Measurements from ENCODE around the gene CSF1R. TPM values are rescaled to one million over a fixed set of nuclear protein-coding genes. Genes with fewer than 3 reads are reported as not detected.
A peak's percentile ranks its signal among the peaks of the same experiment; 100 is the strongest.

Gene CSF1R
- 10 to 100 TPM; 12.3 to 58.0 (median 35.2) TPM for total RNA-seq

DNA sequence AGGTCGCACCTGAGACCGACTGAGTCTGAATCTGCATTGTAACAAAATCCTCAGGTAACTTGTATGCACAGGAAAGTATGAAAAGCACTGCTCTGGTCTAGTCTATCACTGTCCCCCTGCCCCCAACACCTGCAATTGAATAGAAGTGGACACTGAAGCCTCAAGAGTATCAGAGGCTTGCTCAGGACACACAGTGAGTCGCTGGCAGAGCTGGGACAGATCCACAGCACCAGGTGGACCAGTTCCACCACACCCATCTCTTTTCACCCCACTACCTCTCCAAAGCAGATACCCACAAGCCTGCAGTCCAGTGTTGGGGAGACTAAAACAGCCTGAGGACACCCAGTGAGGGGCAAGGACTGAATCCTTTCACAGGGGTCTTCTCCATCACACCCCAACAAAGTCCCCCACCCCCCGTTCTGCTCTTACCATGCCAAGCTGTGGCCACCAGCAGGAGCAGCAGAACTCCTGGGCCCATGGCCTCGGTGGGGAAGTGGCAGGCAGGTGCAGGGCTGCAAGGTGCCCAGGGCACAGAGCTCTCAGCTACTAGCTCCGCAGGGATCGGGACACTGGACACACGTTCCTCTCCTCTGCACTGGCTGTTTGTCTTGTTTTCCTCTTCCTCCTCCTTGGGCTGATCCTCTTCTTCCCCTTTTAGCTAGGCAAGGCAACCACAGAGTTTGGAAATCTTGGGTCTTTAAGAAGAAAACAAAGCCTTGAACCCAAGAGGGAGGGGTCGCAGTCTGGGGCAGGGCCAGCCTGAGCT, at the start of gene CSF1R:
TSS of gene CSF1R (minus strand) at position 605 of the 766 bp plus-strand sequence. CDS start at position 478, 127 bp downstream.
- H3K27me3 ChIP-seq: peaks cover 20% of the 10 kb centered on the region
- peak within 1 kb of the TSS in 1 of 2 donors; percentile 35 for H3K4me3 ChIP-seq
- no peaks in the 10 kb centered on the region for H3K36me3 ChIP-seq
- no peak for ATAC-seq
- peak within 1 kb of the TSS in 2 of 4 donors; percentile 31 to 39 for H3K27ac ChIP-seq
- TF ChIP-seq, protein P1, sequence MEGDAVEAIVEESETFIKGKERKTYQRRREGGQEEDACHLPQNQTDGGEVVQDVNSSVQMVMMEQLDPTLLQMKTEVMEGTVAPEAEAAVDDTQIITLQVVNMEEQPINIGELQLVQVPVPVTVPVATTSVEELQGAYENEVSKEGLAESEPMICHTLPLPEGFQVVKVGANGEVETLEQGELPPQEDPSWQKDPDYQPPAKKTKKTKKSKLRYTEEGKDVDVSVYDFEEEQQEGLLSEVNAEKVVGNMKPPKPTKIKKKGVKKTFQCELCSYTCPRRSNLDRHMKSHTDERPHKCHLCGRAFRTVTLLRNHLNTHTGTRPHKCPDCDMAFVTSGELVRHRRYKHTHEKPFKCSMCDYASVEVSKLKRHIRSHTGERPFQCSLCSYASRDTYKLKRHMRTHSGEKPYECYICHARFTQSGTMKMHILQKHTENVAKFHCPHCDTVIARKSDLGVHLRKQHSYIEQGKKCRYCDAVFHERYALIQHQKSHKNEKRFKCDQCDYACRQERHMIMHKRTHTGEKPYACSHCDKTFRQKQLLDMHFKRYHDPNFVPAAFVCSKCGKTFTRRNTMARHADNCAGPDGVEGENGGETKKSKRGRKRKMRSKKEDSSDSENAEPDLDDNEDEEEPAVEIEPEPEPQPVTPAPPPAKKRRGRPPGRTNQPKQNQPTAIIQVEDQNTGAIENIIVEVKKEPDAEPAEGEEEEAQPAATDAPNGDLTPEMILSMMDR (IDR thresholded peaks at IDR 0.05): no peak
- TF ChIP-seq POLR2AphosphoS5 (IDR thresholded peaks at IDR 0.05) (no peak), EP300 (IDR thresholded peaks at IDR 0.05) (no peak), POLR2A (IDR thresholded peaks at IDR 0.05) (peak; percentile 15 to 27)
- no peaks in the 10 kb centered on the region for H3K9me3 ChIP-seq
- WGBS, 2 donors (ENCODE audit: low coverage in 1 of 2): 60% methylated on average over 2 of the region's 9 CpGs; no CpG with 5 or more reads in 1 of the 2 donors
- no peaks in the 10 kb centered on the region for H3K4me1 ChIP-seq

DNA sequence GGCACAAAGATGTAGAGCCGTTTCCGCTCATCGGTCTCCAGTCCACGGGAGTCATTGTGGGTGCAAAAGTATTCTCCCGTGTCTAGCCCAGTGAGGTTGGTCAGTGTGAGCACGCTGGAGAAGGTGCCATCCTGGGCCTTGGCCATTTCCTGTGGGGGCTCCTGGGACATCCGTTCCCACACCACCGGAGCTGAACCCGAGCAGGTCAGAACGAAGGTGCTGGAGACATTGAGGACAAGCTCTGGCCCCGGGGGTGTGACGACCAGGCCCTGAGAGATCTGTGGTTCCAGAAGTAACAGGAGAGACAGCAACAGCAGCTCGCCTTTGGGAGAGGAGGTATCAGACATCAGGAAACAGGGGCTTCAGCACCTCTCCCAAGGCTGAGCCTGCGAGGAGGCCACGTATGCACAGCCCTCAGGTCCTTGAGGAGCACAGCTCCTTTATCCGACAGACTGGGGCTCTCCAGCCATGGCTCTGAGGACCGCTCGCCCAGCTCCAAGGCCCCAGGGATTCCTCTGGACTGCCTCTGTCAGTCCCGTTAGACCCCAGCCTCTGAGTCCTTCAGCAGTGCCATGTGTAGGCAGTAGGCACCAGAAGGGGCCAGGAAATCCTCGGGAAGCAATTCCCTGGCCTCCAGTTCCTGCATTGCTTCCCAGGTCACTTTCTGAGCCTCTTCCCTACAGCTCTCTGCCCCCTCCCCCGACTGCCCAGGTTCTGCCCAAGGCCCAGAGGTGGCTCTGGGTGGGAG, 49.4 kb upstream of the CSF1R start:
- no peak for TF ChIP-seq EP300 (IDR thresholded peaks at IDR 0.05)
- TF ChIP-seq, protein P1 (IDR thresholded peaks at IDR 0.05): no peak
- TF ChIP-seq POLR2A (IDR thresholded peaks at IDR 0.05): no peak
- TF ChIP-seq POLR2AphosphoS5 (IDR thresholded peaks at IDR 0.05): no peak
- Histone ChIP-seq H3K4me1 (peaks cover 23 to 100% (median 72%) of the 10 kb centered on the region in 3 donors), H3K27me3 (no peaks in the 10 kb centered on the region)

DNA sequence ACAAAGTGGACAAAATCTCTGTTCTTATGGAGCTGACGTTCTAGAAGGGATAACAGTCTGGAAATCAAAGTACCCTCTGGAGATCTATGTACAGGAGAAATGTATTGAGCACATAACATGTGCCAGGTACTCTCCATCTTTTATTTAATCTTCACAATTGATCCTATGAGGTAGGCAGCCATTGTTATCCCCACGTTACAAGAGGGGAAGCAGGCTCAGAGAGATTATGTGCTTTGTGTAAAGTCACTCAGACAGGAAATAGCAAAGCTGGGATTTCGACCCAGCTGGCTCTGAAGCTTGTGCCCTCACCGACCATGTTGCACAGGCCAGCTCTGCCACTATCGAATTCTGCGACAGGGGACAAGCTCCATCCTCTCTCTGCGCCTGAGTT, 47.8 kb upstream of the CSF1R start:
- no peak for ATAC-seq

More for the DNA sequence above, 49.4 kb upstream of the CSF1R start:
- no peak for ATAC-seq
- Histone ChIP-seq H3K9me3 (no peaks in the 10 kb centered on the region), H3K36me3 (peaks cover 0 to 50% of the 10 kb centered on the region in 2 donors), H3K4me3 (no peak overlapping the region), H3K27ac (peak overlapping the region in 3 of 4 donors; percentile 83 to 90 (median 90))
- 57 to 100% methylated on average over 1 to 2 of the region's 21 CpGs for WGBS, 2 donors (ENCODE audit: low coverage in 1 of 2)

DNA sequence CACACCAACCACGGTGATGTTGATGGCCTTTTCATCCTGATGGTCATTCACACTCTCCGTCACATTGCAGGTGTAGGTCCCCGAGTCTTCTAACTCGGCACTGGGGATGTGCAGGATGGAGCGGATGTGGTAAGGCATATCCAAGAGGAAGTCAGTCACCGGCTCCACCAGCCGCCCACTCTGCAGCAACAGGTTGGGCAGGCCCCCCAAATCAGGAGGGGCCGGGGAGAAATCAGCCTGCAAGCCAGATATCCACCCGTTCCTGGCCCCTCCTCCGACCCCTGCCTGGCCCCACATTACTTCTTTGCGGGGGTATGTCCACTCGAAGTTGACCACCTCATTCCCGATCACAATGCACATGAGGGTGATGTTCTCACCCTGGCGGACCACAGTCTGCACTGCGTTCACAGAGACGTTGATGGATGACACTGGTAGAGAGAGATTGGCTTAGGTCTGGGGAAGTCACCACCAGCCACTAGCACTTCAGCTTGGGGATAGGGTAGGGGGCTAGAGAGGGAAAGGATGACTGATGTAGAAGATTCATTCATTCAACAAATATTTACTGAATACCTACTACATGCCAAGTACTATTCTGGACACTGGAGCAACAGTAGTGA, 47.3 kb upstream of the CSF1R start:
- no peak for ATAC-seq
- TF ChIP-seq, protein P1 (IDR thresholded peaks at IDR 0.05): no peak
- TF ChIP-seq EP300 (IDR thresholded peaks at IDR 0.05) (no peak), POLR2AphosphoS5 (IDR thresholded peaks at IDR 0.05) (no peak), POLR2A (IDR thresholded peaks at IDR 0.05) (no peak)

More for the DNA sequence above, 47.8 kb upstream of the CSF1R start:
- WGBS, 2 donors (ENCODE audit: low coverage in 1 of 2): 41 to 64% methylated on average over 2 to 4 of the region's 7 CpGs
- H3K36me3 ChIP-seq: peaks cover 0 to 63% of the 10 kb centered on the region in 2 donors
- H3K4me3 ChIP-seq: no peak overlapping the region
- TF ChIP-seq POLR2AphosphoS5 (IDR thresholded peaks at IDR 0.05) (no peak), POLR2A (IDR thresholded peaks at IDR 0.05) (no peak)
- peaks cover 12 to 99% (median 69%) of the 10 kb centered on the region in 3 donors for H3K4me1 ChIP-seq
- no peaks in the 10 kb centered on the region for H3K9me3 ChIP-seq
- no peaks in the 10 kb centered on the region for H3K27me3 ChIP-seq
- H3K27ac ChIP-seq: peak overlapping the region in 3 of 4 donors; percentile 41 to 90 (median 83)

DNA sequence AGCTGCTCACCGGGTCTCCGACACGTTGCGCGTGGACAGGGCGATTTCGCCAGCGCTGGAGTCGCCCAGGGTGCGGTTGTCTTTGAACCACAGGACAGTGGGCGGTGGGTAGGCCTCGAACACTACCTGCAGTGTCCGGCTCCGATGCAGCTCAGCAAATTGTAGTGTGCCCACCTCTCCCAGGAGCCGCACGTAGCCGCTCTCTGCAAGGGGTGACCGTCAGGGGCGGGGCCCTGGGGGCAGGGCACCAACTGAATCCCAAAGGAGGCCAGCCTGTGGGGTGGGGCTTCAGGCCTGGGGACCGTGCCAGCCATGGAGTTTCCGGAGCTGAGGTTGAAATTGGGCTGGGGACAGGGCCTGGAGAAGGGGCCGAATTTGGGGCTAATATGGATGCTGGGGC, 46.4 kb upstream of the CSF1R start:
- peaks cover 4 to 84% (median 54%) of the 10 kb centered on the region in 3 donors for H3K4me1 ChIP-seq
- H3K4me3 ChIP-seq: no peak overlapping the region
- TF ChIP-seq, protein P1 (IDR thresholded peaks at IDR 0.05): no peak
- TF ChIP-seq EP300 (IDR thresholded peaks at IDR 0.05) (no peak), POLR2AphosphoS5 (IDR thresholded peaks at IDR 0.05) (no peak), POLR2A (IDR thresholded peaks at IDR 0.05) (no peak)
- peak overlapping the region in 3 of 4 donors; percentile 26 to 90 (median 83) for H3K27ac ChIP-seq
- ATAC-seq: no peak
- no peaks in the 10 kb centered on the region for H3K9me3 ChIP-seq
- WGBS, 2 donors (ENCODE audit: low coverage in 1 of 2): 84 to 95% methylated on average over 5 to 7 of the region's 22 CpGs
- H3K36me3 ChIP-seq: peaks cover 0 to 77% of the 10 kb centered on the region in 2 donors
- H3K27me3 ChIP-seq: no peaks in the 10 kb centered on the region

More for the DNA sequence above, 47.3 kb upstream of the CSF1R start:
- Histone ChIP-seq H3K4me3 (no peak overlapping the region), H3K27ac (peak overlapping the region in 3 of 4 donors; percentile 41 to 90 (median 83)), H3K9me3 (no peaks in the 10 kb centered on the region), H3K4me1 (peaks cover 8 to 94% (median 64%) of the 10 kb centered on the region in 3 donors), H3K36me3 (peaks cover 0 to 68% of the 10 kb centered on the region in 2 donors), H3K27me3 (no peaks in the 10 kb centered on the region)
- 45 to 61% methylated on average over 2 to 5 of the region's 16 CpGs for WGBS, 2 donors (ENCODE audit: low coverage in 1 of 2)

All from gastroesophageal sphincter (tissue), 4 donors.